HUES64 (cell line): ENCODE data around the gene RASGEF1B.

Experiments
- H3K27ac ChIP-seq: 2 replicates; pipeline ENCODE4 v1.7.0; 2013; ENCODE audit warnings: low read depth, low read length, inconsistent platforms
- H3K27me3 ChIP-seq: 2 replicates; pipeline ENCODE4 v1.6.1; 2013; ENCODE audit warnings: mild to moderate bottlenecking, low read length; ENCODE audit not compliant: insufficient read depth
- H3K36me3 ChIP-seq: 2 replicates; pipeline ENCODE4 v1.6.1; 2013; ENCODE audit warnings: mild to moderate bottlenecking, low read length; ENCODE audit not compliant: insufficient read depth
- H3K4me1 ChIP-seq: 2 replicates; pipeline ENCODE4 v1.6.1; 2013; ENCODE audit warnings: mild to moderate bottlenecking, low read length, moderate library complexity; ENCODE audit not compliant: insufficient read depth
- H3K4me3 ChIP-seq: 2 replicates; pipeline ENCODE4 v1.5.1; 2013; ENCODE audit warnings: mild to moderate bottlenecking, low read length, moderate library complexity
- H3K9ac ChIP-seq: 2 replicates; pipeline ENCODE4 v1.6.1; 2013; ENCODE audit warnings: mild to moderate bottlenecking, low read depth, low read length
- H3K9me3 ChIP-seq: 2 replicates; pipeline ENCODE4 v1.6.1; 2013; ENCODE audit warnings: low read depth, low read length; ENCODE audit not compliant: insufficient read depth
- WGBS: fragments of 150-250, 120-280 bp; methylation state at CpG from one replicate; pipeline ENCODE4 v1.1.7; 2013; ENCODE audit warnings: missing lambda C conversion rate; 5-methylcytosine and 5-hydroxymethylcytosine counted together

The RASGEF1B gene

DNA sequence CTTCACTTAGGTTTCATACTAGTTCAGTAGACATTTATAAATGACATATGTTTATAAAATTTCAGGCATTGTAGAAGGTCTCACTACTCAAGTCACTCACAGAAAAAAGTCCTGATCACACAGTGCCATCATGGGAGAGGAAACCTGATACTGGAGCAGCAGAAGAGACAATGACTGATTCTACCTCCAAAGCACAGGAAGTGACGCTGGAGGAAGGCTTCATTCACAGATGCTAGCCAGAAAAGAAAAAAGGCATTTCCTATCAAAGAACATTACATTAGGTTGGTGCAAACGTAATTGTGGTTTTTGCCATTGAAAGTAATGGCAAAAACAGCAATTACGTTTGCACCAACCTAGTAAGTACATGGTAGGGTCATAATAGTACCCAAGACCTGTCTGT, 79.5 kb downstream of the RASGEF1B start:
- Histone ChIP-seq H3K27ac (no peak overlapping the region), H3K4me3 (no peak overlapping the region), H3K4me1 (peaks cover 3% of the 10 kb centered on the region; the same call in 1 of the 2 replicates), H3K27me3 (no peaks in the 10 kb centered on the region), H3K36me3 (no peaks in the 10 kb centered on the region), H3K9me3 (no peaks in the 10 kb centered on the region), H3K9ac (no peak overlapping the region)
- WGBS = 61% methylated on average over 3 of the region's 3 CpGs

DNA sequence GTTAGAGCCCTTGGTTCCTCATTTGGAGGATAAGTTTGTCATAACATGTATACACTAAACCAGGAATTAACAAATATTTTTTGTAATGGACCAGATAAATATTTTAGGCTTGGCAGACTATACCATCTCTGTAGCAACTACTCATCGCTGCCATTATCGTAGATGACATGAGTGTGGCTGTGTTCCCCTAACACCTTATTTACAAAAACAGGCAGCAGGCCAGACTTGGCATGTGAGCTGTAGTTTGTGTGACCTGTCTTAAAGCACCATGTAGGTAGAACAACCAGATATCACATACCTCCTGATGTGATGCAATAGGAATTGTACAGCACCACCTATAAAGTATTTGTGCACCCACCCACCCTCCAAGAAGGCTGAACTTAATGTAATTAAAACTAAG, 82.0 kb downstream of the RASGEF1B start:
- Histone ChIP-seq H3K4me1 (peaks cover 3% of the 10 kb centered on the region; the same call in 1 of the 2 replicates), H3K9ac (no peak overlapping the region), H3K9me3 (no peaks in the 10 kb centered on the region), H3K36me3 (no peaks in the 10 kb centered on the region), H3K4me3 (no peak overlapping the region), H3K27ac (no peak overlapping the region), H3K27me3 (no peaks in the 10 kb centered on the region)
- 96% methylated on average over 2 of the region's 2 CpGs for WGBS

- no peaks in the 10 kb centered on the region for H3K4me1 ChIP-seq
- 100% methylated on average over 2 of the region's 2 CpGs for WGBS
These were observed 91.3 kb downstream of the RASGEF1B start for GRCh38 chr4:81380437-81380836.

GRCh38 chr4:81378386-81378785, 93.3 kb downstream of the RASGEF1B start:
- Histone ChIP-seq H3K27ac (no peak overlapping the region), H3K27me3 (no peaks in the 10 kb centered on the region), H3K4me1 (no peaks in the 10 kb centered on the region), H3K4me3 (no peak overlapping the region), H3K9ac (no peak overlapping the region), H3K9me3 (no peaks in the 10 kb centered on the region), H3K36me3 (no peaks in the 10 kb centered on the region)
- 100% methylated on average over 1 of the region's 1 CpG for WGBS

More at GRCh38 chr4:81380437-81380836, 91.3 kb downstream of the RASGEF1B start:
- no peak overlapping the region for H3K27ac ChIP-seq
- no peak overlapping the region for H3K9ac ChIP-seq
- no peaks in the 10 kb centered on the region for H3K27me3 ChIP-seq
- no peaks in the 10 kb centered on the region for H3K9me3 ChIP-seq
- H3K36me3 ChIP-seq = no peaks in the 10 kb centered on the region
- H3K4me3 ChIP-seq = no peak overlapping the region

DNA sequence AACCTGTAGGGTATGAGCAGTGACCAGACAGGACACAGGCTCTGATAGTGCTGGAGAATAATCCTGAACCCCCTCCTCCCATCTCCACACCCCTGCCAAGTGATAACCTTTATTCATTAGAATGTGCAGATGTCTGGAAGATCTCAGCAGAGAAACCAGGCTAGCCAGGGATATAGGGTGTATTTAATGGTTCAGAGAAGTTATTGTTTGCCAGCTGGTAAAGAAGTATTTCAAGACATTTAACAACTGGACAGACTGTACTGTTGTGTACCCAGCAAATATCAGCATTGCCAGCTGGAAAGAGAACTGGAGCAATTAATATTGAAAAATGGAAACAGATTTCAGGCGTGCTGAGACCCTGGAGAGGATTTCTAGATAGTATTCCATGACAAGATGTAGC, 94.5 kb downstream of the RASGEF1B start:
- H3K4me1 ChIP-seq = no peaks in the 10 kb centered on the region
- no peak overlapping the region for H3K9ac ChIP-seq
- no peaks in the 10 kb centered on the region for H3K36me3 ChIP-seq
- no peaks in the 10 kb centered on the region for H3K27me3 ChIP-seq
- no peak overlapping the region for H3K4me3 ChIP-seq
- no peak overlapping the region for H3K27ac ChIP-seq
- 94% methylated on average over 1 of the region's 1 CpG for WGBS
- no peaks in the 10 kb centered on the region for H3K9me3 ChIP-seq

DNA sequence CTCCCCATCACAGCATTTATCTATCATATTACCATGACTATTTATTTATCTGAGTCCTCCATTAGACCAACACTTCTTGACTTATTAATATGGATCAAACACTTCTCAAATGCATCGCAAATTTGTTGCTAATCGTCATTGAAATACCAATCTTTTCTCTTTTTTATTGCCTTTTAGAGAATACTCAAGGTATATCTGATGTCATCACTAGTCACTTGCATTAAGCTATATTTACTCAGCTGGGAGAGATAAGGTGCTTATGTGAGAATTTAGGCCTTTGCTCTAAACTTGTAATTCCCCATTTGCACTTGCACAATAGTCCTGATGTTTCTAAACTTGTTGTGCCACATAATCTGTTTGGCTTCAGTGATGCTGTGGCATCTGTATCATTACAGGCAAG, 95.0 kb downstream of the RASGEF1B start:
- Histone ChIP-seq H3K4me1 (no peaks in the 10 kb centered on the region), H3K27me3 (no peaks in the 10 kb centered on the region), H3K36me3 (no peaks in the 10 kb centered on the region), H3K9me3 (no peaks in the 10 kb centered on the region), H3K4me3 (no peak overlapping the region), H3K9ac (no peak overlapping the region), H3K27ac (no peak overlapping the region)
- 81% methylated on average over 2 of the region's 2 CpGs for WGBS
